Body of pancreas (tissue), 4 donors: ENCODE measurements around the gene CA12.

Source experiments
- CTCF ChIP-seq, 7 experiments: fragments of 450-650 bp in 4 of 7; fragments of 200-600 bp in 3 of 7; sonication (generic) in 3 of 7; IDR thresholded peaks; one replicate each; pipeline ENCODE4 v1.5.1; 2016 to 2019; ENCODE audit warnings: antibody characterized with exemption in 7 of 7
- POLR2A ChIP-seq, 3 donors: fragments of 450-650 bp; IDR thresholded peaks; one replicate each; pipeline ENCODE4 v1.6.1; 2016; ENCODE audit warnings: antibody characterized with exemption in 3 of 3, mild to moderate bottlenecking in 2 of 3

- TF ChIP-seq CTCF (IDR thresholded peaks at IDR 0.05): no peak
- no peak for TF ChIP-seq POLR2A (IDR thresholded peaks at IDR 0.05)
These were observed 21.8 kb upstream of the CA12 start for GRCh38 chr15:63403254-63403945.
